ENCODE results near the gene TNFSF9.
A peak's percentile ranks its signal among the peaks of the same experiment; 100 is the strongest.

Gene TNFSF9, protein sequence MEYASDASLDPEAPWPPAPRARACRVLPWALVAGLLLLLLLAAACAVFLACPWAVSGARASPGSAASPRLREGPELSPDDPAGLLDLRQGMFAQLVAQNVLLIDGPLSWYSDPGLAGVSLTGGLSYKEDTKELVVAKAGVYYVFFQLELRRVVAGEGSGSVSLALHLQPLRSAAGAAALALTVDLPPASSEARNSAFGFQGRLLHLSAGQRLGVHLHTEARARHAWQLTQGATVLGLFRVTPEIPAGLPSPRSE

DNA sequence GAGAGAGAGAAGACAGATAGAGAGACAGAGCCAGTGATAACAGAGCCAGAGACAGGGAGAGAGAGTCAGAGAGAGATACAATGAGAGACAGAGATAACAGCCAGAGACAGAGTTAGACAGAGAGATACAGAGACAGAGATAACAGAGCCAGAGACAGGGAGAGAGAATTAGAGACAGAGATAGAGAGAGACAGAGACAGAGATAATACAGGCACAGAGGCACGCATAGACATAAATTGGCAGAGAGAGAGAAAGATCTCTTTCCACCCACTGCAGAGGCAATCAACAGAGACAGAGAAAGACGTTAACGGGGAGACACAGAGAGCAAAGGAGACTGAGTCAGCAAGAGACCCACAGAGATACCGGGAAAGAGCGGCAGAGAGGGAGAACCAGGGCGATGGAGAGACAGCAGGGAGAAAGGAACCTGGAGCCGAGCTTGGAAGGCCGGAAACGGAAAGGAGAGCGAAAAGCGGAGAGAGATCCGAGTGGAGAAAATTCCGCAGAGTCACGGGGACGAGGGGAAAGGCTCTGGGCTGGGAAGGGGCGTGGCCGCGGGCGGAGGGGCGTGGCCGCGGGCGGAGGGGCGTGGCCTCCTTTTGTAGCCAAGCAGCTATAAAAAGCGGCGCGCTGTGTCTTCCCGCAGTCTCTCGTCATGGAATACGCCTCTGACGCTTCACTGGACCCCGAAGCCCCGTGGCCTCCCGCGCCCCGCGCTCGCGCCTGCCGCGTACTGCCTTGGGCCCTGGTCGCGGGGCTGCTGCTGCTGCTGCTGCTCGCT lies at the start of gene TNFSF9:
TSS of gene TNFSF9 (plus strand) at position 641 of the 777 bp plus-strand sequence. CDS start at position 652, 11 bp downstream.
- peak; percentile 68 to 73 for DNase-seq (ENCODE audit: low read depth in 2 of 2)

GRCh38 chr19:6481541-6482342 lies 49.1 kb upstream of the TNFSF9 start, which contains the start of gene DENND1C:
Gene DENND1C, minus strand, starts transcription at chr19:6481787. Its CDS starts 92 bp downstream, at chr19:6481695.
- DNase-seq (ENCODE audit: low read depth in 2 of 2), result no peak

- no peak for DNase-seq (ENCODE audit: low read depth in 2 of 2)
These were observed 48.5 kb upstream of the TNFSF9 start for GRCh38 chr19:6482343-6482686.

DNA sequence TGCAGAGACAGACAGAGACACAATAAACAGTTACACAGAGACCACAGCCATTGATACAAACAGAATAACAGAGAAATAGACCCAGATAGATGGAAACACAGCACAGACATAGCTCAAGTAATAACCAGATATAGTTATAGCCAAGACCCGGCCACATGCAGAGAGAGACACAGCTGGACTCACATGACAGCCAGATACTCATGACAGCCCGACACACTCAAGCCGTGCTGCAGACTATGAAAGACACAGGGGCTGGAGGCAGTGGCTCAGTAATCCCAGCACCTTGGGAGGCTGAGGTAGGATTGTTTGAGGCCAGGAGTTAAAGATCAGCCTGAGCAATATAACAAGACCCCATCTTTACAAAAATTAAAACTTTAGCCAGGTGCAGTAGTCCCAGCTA lies 47.6 kb upstream of the TNFSF9 start:
- DNase-seq (ENCODE audit: low read depth in 2 of 2), result no peak

- DNase-seq (ENCODE audit: low read depth in 2 of 2), result no peak
These were observed 46.6 kb upstream of the TNFSF9 start for GRCh38 chr19:6484230-6484629.

DNA sequence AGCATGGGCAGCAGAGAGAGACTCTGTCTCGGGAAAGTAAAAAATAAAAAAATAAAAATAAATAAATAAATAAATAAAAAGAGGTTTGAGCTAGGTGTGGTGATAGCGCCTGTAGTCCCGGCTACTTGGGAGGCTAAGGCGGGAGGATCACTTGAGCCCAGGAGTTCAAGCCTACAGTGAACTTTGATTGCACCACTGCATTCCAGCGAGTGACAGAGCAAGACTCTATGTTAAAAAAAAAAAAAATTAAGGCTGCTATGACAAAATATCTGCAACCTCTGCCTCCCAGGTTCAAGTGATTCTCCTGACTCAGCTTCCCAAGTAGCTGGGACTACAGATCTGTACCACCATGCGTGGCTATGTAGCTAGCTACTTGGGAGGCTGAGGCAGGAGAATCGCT lies 46.0 kb upstream of the TNFSF9 start:
- DNase-seq (ENCODE audit: low read depth in 2 of 2), result no peak

GRCh38 chr19:6489278-6490061 lies 41.4 kb upstream of the TNFSF9 start:
- no peak for DNase-seq (ENCODE audit: low read depth in 2 of 2)

DNA sequence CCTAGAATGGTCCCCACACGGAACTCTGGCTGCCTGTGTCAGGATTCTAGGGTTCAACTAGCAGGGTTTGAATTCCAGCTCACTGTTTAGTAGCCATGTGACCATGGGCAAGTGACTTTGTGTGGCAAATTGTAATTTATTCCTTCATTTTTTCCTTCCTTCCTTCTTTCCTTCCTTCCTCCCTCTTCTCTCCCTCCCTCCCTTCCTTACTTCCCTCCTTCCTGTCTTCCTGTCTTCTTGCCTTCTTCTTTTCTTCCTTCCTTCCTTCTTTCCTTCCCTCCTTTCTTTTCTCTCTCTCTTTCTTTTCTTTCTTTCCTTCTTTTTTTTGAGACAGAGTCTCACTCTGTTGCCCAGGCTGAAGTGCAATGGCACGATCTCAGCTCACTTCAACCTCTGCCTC lies 40.7 kb upstream of the TNFSF9 start:
- DNase-seq (ENCODE audit: low read depth in 2 of 2), result no peak

GRCh38 chr19:6491802-6492592 lies 38.8 kb upstream of the TNFSF9 start:
- DNase-seq (ENCODE audit: low read depth in 2 of 2), result no peak

DNA sequence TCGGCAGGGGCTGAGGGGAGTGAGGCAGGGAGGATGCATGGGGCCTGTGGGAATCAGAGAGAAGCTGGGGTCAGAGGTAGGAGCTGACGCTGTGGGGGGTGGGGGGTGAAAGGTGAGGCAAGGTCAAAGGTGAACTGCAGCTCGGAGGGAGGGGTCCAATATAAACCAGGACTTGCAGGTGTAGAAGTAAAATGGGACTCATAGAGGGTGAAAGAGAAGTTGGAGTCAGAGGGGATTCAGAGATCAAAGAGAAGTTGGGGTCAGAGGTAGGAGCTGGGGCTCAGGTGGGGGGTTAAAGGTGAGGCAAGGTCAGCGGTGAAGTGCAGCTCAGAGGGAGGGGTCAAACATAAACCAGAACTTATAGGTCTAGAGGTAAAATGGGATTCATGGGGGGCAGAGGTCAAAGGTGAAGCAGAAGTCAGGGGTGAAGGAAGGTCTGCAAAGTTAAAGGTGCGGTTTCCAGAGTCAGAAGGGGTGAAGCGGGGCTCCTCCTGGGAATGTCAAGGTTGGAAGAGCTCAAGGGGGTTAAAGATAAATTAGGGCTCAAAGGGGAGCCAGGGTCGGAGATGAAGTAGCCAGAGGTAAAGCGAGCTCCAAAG lies 36.3 kb upstream of the TNFSF9 start:
- no peak for DNase-seq (ENCODE audit: low read depth in 2 of 2)

GRCh38 chr19:6495947-6496346 lies 34.9 kb upstream of the TNFSF9 start:
- DNase-seq (ENCODE audit: low read depth in 2 of 2), result no peak

GRCh38 chr19:6498294-6499036 lies 32.4 kb upstream of the TNFSF9 start:
- no peak for DNase-seq (ENCODE audit: low read depth in 2 of 2)

GRCh38 chr19:6499052-6499790 lies 31.6 kb upstream of the TNFSF9 start:
- DNase-seq (ENCODE audit: low read depth in 2 of 2), result no peak

GRCh38 chr19:6500837-6501739 lies 29.7 kb upstream of the TNFSF9 start:
- no peak for DNase-seq (ENCODE audit: low read depth in 2 of 2)

GRCh38 chr19:6501740-6502648 lies 28.8 kb upstream of the TNFSF9 start, which contains the start of gene TUBB4A:
Gene TUBB4A, minus strand, starts transcription at chr19:6502309. Its CDS starts 97 bp downstream, at chr19:6502212.
- DNase-seq (ENCODE audit: low read depth in 2 of 2), result no peak

DNA sequence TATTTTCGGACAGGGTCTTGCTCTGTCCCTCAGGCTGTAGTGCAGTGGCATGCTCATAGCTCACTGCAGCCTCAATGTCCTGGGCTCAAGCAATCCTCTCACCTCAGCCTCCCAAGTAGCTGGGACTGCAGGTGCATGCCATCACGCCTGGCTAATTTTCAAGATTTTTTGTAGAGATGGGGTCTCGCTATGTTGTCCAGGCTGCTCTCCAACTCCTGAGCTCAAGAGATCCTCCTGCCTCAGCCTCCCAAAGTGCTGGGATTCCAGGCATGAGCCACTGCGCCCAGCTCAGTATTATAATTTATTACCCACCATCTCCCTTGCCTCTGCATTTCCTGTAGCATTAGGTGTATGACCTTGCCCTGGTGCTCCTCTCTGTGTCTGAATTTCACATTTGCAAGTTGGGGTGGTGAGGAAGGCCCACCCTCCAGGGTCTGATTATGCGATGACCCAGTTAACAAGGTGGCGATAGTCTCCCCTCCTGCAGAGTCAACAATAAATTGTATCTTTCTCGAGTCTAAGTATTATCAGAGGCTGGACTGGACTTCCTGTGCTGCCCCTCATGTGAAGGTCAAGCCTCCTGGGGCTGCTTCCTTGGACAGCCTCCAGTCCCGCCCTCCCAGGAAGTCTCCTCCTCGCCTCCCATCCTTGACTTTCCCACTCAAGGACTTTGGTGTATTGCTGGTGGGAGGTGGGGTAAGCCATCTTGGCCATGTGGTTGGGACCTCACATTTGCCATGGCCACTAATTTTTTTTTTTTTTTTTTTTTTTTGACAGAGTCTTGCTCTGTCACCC lies 27.2 kb upstream of the TNFSF9 start:
- no peak for DNase-seq (ENCODE audit: low read depth in 2 of 2)
